T-helper 2 cell treated with Interferon-gamma antibody and Interleukin-4, amounts not matched to agents 100 ng/mL and 5 ng/mL, for 36 hours (primary cell): Measurements from ENCODE around the gene EGLN2. TPM values are rescaled to one million over a fixed set of nuclear protein-coding genes. Genes with fewer than 3 reads are reported as not detected.
"Not testable (repeated sequence)": the region's sequence is repeated elsewhere in the genome, so short reads cannot be mapped to it uniquely, and the experiment has no call there.

Source experiments
- intact Hi-C: fragments of 100-400 bp; cut with micrococcal nuclease; formaldehyde crosslinking; loops from one replicate; pipeline ENCODE4 v1.15.1; 2023
- total RNA-seq: library from RNA; stranded (reverse); gene quantifications from 2 replicates; pipeline ENCODE4 v1.2.3, GENCODE V29; 2022

Gene EGLN2
- 106 and 118 TPM in 2 replicates for total RNA-seq

DNA sequence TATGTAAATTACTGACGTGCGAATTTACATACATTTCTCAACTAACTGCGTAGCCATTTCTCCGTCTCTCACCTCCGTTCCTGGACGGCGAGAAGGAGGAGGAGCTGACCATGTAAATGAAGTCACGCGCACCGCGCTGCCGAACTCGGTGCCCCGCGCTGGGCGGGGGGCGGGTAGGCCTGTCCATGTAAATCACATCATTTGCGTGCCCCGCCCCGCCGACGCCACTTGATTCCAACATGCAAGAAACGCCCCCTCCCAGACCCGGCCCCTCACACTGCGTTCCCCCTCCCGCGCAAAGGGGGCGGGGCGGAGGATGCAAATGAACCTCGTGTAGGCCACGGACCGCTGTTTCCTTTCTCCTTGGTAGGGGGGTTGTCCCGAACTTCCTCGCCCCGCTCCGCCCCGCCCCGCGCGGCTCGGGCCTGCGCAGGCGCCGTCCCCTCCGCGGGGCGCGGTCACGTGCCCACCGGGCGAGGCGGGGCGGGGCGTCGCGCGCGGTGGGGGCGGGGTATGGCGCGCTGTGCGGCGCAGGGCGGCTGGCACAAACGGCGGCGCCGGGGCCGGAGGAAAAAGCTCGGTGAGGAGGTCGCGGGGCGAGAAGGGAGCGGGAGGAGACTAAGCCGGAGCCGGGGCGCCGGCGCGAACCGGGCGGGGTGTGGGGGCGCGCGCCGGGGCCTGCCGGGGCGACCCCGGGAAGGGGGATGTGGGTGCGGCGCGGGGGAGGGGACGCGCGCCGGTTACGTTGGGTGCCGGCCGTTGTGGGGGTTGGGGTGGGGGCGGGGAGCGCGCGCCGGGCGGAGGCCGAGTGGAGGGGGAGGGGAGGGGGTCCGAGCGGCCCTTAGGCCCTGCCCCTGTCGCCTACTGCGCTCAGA lies at the start of gene EGLN2:
EGLN2 (plus strand) TSS at position 509 of the 875 bp plus-strand sequence. CDS start 1,382 bp downstream, outside the sequence.
- intact Hi-C loops, result loop anchor here (1.0 to 2.0 kb wide), 5 partner anchors 21 to 464 kb away; partner anchors contain the start of genes ACTMAP and RAB4B

- intact Hi-C loops, result loop anchor here (1.0 to 5.0 kb wide), 5 partner anchors 35 to 138 kb away; no protein-coding TSS in a partner anchor
Measured at GRCh38 chr19:40750058-40750873, 48.7 kb upstream of the EGLN2 start, which contains the start of gene ACTMAP. ACTMAP (minus strand) TSS chr19:40750477; CDS start chr19:40749803, 674 bp downstream.

DNA sequence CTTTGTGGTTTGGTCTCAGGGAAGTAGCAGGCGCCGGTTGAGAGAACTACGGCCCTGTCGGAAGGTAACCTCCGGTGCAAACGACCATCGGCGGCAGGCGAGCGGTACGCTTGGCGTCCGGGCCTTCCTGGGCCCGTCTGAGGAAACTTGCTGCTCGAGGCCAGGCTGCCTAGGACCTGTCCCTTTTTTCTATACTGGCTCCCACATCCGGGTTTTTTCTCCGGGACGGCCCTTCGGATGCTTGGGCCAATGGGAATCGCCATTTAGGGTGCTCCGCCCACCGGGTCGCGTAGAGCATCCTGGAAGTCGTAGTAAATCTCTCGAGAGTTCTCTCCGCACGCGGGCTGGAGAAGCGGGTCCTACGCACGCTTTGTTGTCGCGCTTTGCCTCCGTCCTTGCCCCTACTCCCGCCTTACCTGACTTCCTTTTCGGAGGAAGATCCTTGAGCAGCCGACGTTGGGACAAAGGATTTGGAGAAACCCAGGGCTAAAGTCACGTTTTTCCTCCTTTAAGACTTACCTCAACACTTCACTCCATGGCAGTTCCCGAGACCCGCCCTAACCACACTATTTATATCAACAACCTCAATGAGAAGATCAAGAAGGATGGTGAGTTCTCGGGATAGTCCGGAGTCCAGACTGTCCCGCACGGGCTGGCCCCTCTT lies 48.0 kb upstream of the EGLN2 start, which contains the start of gene SNRPA:
SNRPA (plus strand) TSS at position 330 of the 664 bp plus-strand sequence; CDS start at position 536, 206 bp downstream.
- intact Hi-C loops, result loop anchor here (1.0 to 5.0 kb wide), 7 partner anchors 26 to 139 kb away; partner anchors contain the start of gene NUMBL

GRCh38 chr19:40752257-40752781 lies 46.7 kb upstream of the EGLN2 start:
- intact Hi-C loops, result loop anchor here (5.0 kb wide), 1 partner anchor 140 kb away; no protein-coding TSS in a partner anchor

- intact Hi-C loops, result loop anchor here (5.0 kb wide), 1 partner anchor 142 kb away; no protein-coding TSS in a partner anchor
Measured at GRCh38 chr19:40754611-40755247, 44.3 kb upstream of the EGLN2 start.

DNA sequence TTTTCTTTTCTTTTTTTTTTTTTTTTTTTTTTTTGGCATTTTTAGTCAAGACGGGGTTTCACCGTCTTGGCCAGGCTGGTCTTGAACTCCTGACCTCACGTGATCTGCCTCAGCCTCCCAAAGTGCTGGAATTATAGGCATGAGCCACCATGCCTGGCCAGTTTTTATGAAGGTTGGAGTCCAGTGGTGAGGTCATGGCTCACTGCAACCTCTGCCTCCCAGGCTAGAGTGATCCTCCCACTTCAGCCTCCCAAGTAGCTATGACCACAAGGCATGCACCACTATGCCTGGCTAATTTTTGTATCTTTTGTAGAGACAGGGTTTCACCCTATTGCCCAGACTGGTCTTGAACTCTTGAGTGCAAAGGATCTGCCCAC lies 43.8 kb upstream of the EGLN2 start:
- intact Hi-C loops, result no loop called here

GRCh38 chr19:40755791-40756190 lies 43.2 kb upstream of the EGLN2 start:
- intact Hi-C loops, result no loop called here

GRCh38 chr19:40756502-40757110 lies 42.4 kb upstream of the EGLN2 start:
- intact Hi-C loops, result no loop called here

- intact Hi-C loops, result no loop called here
Measured at GRCh38 chr19:40758491-40758890, 40.5 kb upstream of the EGLN2 start.

- intact Hi-C loops, result no loop called here
Measured at GRCh38 chr19:40759352-40759751, 39.6 kb upstream of the EGLN2 start.

DNA sequence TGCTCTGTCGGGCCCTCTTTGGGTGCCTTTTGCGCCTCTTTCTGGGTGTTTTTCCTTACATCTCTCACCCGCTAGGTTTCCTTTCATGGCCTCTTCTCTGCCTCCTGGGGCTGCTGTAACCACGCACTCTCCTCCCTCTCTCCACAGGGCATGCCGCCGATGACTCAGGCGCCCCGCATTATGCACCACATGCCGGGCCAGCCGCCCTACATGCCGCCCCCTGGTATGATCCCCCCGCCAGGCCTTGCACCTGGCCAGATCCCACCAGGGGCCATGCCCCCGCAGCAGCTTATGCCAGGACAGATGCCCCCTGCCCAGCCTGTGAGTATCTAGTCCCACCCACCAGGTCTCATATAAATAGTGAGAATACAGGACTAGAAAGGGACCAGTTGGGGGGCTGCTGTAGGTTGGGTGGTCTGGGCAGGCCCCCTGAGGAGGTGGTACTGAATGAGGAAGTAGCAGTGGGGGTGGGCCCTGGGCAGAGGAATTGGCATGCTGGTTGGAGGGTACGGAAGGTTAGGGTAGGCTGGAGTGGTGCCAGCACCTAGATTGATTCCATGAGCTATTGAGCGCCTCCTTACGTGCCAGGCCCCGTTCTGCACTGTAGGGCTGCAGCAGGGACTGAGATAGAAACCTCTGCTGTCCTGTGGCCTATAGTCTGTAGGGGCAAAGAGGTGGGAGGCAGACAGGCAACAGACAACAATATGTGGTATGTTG lies 36.1 kb upstream of the EGLN2 start:
- intact Hi-C loops, result no loop called here

DNA sequence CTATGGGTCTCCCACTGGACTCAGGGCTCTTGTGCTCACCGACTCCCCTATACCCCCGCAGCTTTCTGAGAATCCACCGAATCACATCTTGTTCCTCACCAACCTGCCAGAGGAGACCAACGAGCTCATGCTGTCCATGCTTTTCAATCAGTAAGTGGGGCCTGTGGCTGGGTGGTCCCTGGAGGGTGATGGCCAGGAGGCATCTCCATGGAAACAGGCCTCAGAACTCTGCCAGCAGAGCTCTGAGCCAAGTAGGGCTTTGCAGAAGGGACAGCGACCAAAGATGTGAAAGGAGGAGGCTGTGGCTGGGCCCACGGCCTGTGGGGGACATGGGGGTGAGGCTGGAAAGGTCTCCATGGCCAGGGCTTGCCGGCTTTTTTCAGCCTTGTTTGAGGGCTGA lies 35.5 kb upstream of the EGLN2 start:
- intact Hi-C loops, result no loop called here

GRCh38 chr19:40763963-40764362 lies 35.0 kb upstream of the EGLN2 start:
- intact Hi-C loops, result no loop called here

DNA sequence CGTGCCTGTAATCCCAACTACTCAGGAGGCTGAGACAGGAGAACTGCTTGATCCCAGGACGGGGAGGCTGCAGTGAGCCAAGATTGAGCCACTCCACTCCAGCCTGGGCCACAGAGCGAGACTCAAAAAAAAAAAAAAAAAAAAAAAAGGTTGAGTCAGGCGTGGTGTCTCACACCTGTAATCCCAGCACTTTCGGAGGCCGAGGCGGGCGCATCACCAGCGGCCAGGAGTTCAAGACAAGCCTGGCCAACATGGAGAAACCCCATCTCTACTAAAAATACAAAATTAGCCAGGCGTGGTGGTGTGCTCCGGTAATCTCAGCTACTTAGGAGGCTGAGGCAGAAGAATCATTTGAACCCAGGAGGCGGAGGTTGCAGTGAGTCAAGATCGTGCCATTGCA lies 32.6 kb upstream of the EGLN2 start:
- intact Hi-C loops, result not testable (repeated sequence)

- intact Hi-C loops, result no loop called here
Measured at GRCh38 chr19:40768869-40769268, 30.1 kb upstream of the EGLN2 start.

- intact Hi-C loops, result loop anchor here (10.0 kb wide), 2 partner anchors 326 to 494 kb away; partner anchors contain the start of genes HNRNPUL1 and SERTAD3
Measured at GRCh38 chr19:40771101-40771862, 27.7 kb upstream of the EGLN2 start.

- intact Hi-C loops, result loop anchor here (10.0 kb wide), 2 partner anchors 330 to 490 kb away; partner anchors contain the start of genes HNRNPUL1 and SERTAD3
Measured at GRCh38 chr19:40774916-40775631, 23.9 kb upstream of the EGLN2 start, which contains the start of gene MIA. MIA (plus strand) TSS chr19:40775521; CDS start chr19:40775543, 22 bp downstream.
